Brain microvascular endothelial cell (primary cell): Measurements from ENCODE around the gene DYNC2LI1.

Experiments used
- DNase-seq: peaks from one replicate; pipeline ENCODE4 v3.0.0-alpha.2; 2020
- H3K27ac ChIP-seq: fragments of 250-450 bp; sonication (Bioruptor Pico); 2 replicates; pipeline ENCODE4 v1.5.1; 2020; ENCODE audit warnings: mild to moderate bottlenecking, moderate library complexity
- H3K27me3 ChIP-seq: fragments of 250-450 bp; sonication (Bioruptor Pico); replicated peaks from 2 replicates; pipeline ENCODE4 v1.5.1; 2020; ENCODE audit warnings: mild to moderate bottlenecking
- H3K36me3 ChIP-seq: fragments of 250-450 bp; sonication (Bioruptor Pico); replicated peaks from 2 replicates; pipeline ENCODE4 v1.5.1; 2020; ENCODE audit warnings: mild to moderate bottlenecking
- H3K4me3 ChIP-seq: 2 replicates; pipeline ENCODE4 v1.5.1; 2011; ENCODE audit warnings: low read depth, mild to moderate bottlenecking, control low read depth, low read length, moderate library complexity
- CTCF ChIP-seq: IDR thresholded peaks from 2 replicates; pipeline ENCODE4 v1.5.1; 2011; ENCODE audit warnings: low read depth, mild to moderate bottlenecking, moderate library complexity, low read length, control low read depth, inconsistent platforms; ENCODE audit errors: missing control alignments
- in situ Hi-C: cut with HindIII; loops from 2 replicates; pipeline ENCODE4 v1.10.0; 2017; ENCODE audit warnings: low sequenced_read_pairs, low pct_ligation_motif_present

DYNC2LI1 gene

GRCh38 chr2:43812006-43812405 is 38.2 kb downstream of the DYNC2LI1 start:
- DNase-seq: no peak
- in situ Hi-C loops: no loop called here
- TF ChIP-seq CTCF: no peak
- Histone ChIP-seq H3K27ac (no peak overlapping the region), H3K4me3 (no peak overlapping the region), H3K27me3 (no peaks in the 10 kb centered on the region), H3K36me3 (no peaks in the 10 kb centered on the region)

GRCh38 chr2:43812947-43813346 is 39.1 kb downstream of the DYNC2LI1 start:
- in situ Hi-C loops: no loop called here
- Histone ChIP-seq H3K27ac (no peak overlapping the region), H3K4me3 (no peak overlapping the region), H3K36me3 (no peaks in the 10 kb centered on the region), H3K27me3 (no peaks in the 10 kb centered on the region)
- DNase-seq: no peak
- no peak for TF ChIP-seq CTCF

GRCh38 chr2:43814711-43815110 is 40.9 kb downstream of the DYNC2LI1 start:
- DNase-seq: no peak
- no peaks in the 10 kb centered on the region for H3K36me3 ChIP-seq
- H3K4me3 ChIP-seq: no peak overlapping the region
- no peaks in the 10 kb centered on the region for H3K27me3 ChIP-seq
- in situ Hi-C loops: no loop called here
- H3K27ac ChIP-seq: no peak overlapping the region
- no peak for TF ChIP-seq CTCF

GRCh38 chr2:43818761-43819160 is 44.9 kb downstream of the DYNC2LI1 start:
- Histone ChIP-seq H3K27ac (no peak overlapping the region), H3K36me3 (no peaks in the 10 kb centered on the region), H3K4me3 (no peak overlapping the region), H3K27me3 (no peaks in the 10 kb centered on the region)
- TF ChIP-seq CTCF: no peak
- peak; percentile 71 for DNase-seq
- in situ Hi-C loops: no loop called here

- H3K36me3 ChIP-seq: no peaks in the 10 kb centered on the region
- no peak for DNase-seq
- H3K27ac ChIP-seq: no peak overlapping the region
- in situ Hi-C loops: no loop called here
- TF ChIP-seq CTCF: no peak
- H3K4me3 ChIP-seq: no peak overlapping the region
- no peaks in the 10 kb centered on the region for H3K27me3 ChIP-seq
Measured at GRCh38 chr2:43819491-43820163, 45.8 kb downstream of the DYNC2LI1 start.

GRCh38 chr2:43822839-43823238 is 49.0 kb downstream of the DYNC2LI1 start:
- Histone ChIP-seq H3K27me3 (no peaks in the 10 kb centered on the region), H3K27ac (no peak overlapping the region), H3K36me3 (no peaks in the 10 kb centered on the region), H3K4me3 (no peak overlapping the region)
- in situ Hi-C loops: no loop called here
- no peak for TF ChIP-seq CTCF
- no peak for DNase-seq
